HCT116 (cell line): ENCODE data around the gene PTPRR.

ENCODE experiments used
- CTCF ChIP-seq, 3 experiments: fragments of 200-600 bp in 1 of 3; sonication (generic) in 1 of 3; IDR thresholded peaks in 2 of 3; conservative IDR thresholded peaks in 1 of 3; 2 replicates each; pipeline ENCODE4 v1.5.1; 2012 to 2017; ENCODE audit warnings: low read depth in 2 of 3, low read length in 2 of 3, antibody characterized with exemption in 1 of 3, borderline replicate concordance in 1 of 3, control low read depth in 1 of 3, mild to moderate bottlenecking in 1 of 3, mixed read lengths in 1 of 3, mixed run types in 1 of 3, moderate library complexity in 1 of 3; ENCODE audit not compliant: insufficient read depth in 1 of 3
- EZH2 ChIP-seq: fragments of 200-600 bp; sonication (generic); IDR thresholded peaks from 2 replicates; pipeline ENCODE4 v1.6.1; 2017; ENCODE audit warnings: antibody characterized with exemption, mixed run types
- EZH2phosphoT487 ChIP-seq: fragments of 200-600 bp; IDR thresholded peaks from 2 replicates; pipeline ENCODE4 v1.6.1; 2018; ENCODE audit warnings: antibody characterized with exemption, borderline replicate concordance
- FOSL1 ChIP-seq: IDR thresholded peaks from 2 replicates; pipeline ENCODE4 v1.6.1; 2012; ENCODE audit warnings: low read depth
- JUND ChIP-seq: IDR thresholded peaks from 2 replicates; pipeline ENCODE4 v1.6.1; 2012
- POLR2A ChIP-seq: IDR thresholded peaks from 2 replicates; pipeline ENCODE4 v1.7.0; 2011; ENCODE audit warnings: borderline replicate concordance; ENCODE audit not compliant: insufficient read depth, insufficient read length; ENCODE audit errors: extremely low read depth
- POLR2AphosphoS5 ChIP-seq: IDR thresholded peaks from 2 replicates; pipeline ENCODE4 v1.6.1; 2011; ENCODE audit warnings: mild to moderate bottlenecking, low read depth, low read length, moderate library complexity
- SIN3A ChIP-seq: IDR thresholded peaks from 2 replicates; pipeline ENCODE4 v1.6.1; 2012; ENCODE audit warnings: low read depth

GRCh38 chr12:70910666-70911065 is 9.9 kb downstream of the PTPRR start:
- TF ChIP-seq CTCF (IDR thresholded peaks at IDR 0.05 in 2 of 3, conservative IDR thresholded peaks at IDR 0.05 in 1 of 3; ENCODE audit: borderline replicate concordance in 1 of 3, insufficient read depth in 1 of 3, low read depth in 2 of 3, low read length in 2 of 3) (no peak), EZH2phosphoT487 (no peak), POLR2A (no peak), EZH2 (no peak), JUND (no peak), POLR2AphosphoS5 (no peak), SIN3A (no peak), FOSL1 (no peak)
